Gastrocnemius medialis (tissue), 4 donors: ENCODE data around the gene SLC39A11. TPM values are rescaled to one million over a fixed set of nuclear protein-coding genes. Genes with fewer than 3 reads are reported as not detected.

Experiments used
- ATAC-seq, 2 donors: fragments of 150-250 bp; one replicate each; pipeline ENCODE4 v1.9.1; 2016
- DNase-seq, 2 donors: peaks; one replicate each; pipeline ENCODE4 v3.0.0-alpha.2; 2019
- H3K27ac ChIP-seq, 4 donors: fragments of 200-600 bp; sonication (generic); 1 replicate in 1 of 4; 2 replicates in 3 of 4; pipeline ENCODE4 v1.5.1; 2016 to 2018; ENCODE audit warnings: mild to moderate bottlenecking in 2 of 4, moderate library complexity in 1 of 4
- H3K27me3 ChIP-seq, 3 donors: fragments of 200-600 bp; sonication (generic) in 2 of 3; 1 replicate in 1 of 3; 2 replicates in 2 of 3; pipeline versions ENCODE4 v1.5.1 to v1.6.0; 2016 to 2019; ENCODE audit warnings: mild to moderate bottlenecking in 1 of 3, moderate library complexity in 1 of 3
- H3K36me3 ChIP-seq, 2 donors: fragments of 200-600 bp; sonication (generic) in 1 of 2; one replicate each; pipeline ENCODE4 v1.5.1; 2017 to 2018
- H3K4me1 ChIP-seq, 2 donors: fragments of 200-600 bp; sonication (generic) in 1 of 2; one replicate each; pipeline ENCODE4 v1.5.1; 2016 to 2017; ENCODE audit warnings: mild to moderate bottlenecking in 2 of 2
- H3K4me3 ChIP-seq, 4 donors: fragments of 200-600 bp; sonication (generic) in 3 of 4; 1 replicate in 1 of 4; 2 replicates in 3 of 4; pipeline ENCODE4 v1.5.1; 2016 to 2019; ENCODE audit warnings: mild to moderate bottlenecking in 2 of 4
- H3K9me3 ChIP-seq, 3 donors: fragments of 200-600 bp; sonication (generic) in 2 of 3; 1 replicate in 1 of 3; 2 replicates in 2 of 3; pipeline ENCODE4 v1.5.1; 2016 to 2019
- POLR2A ChIP-seq, 2 donors: fragments of 450-650 bp; IDR thresholded peaks; one replicate each; pipeline ENCODE4 v1.6.1; 2017; ENCODE audit warnings: antibody characterized with exemption in 2 of 2, mild to moderate bottlenecking in 2 of 2, moderate library complexity in 2 of 2
- in situ Hi-C, 4 donors: fragments of 200-750 bp; cut with MboI; loops; one replicate each; pipeline versions ENCODE4 v1.15.0 to v1.8.0; 2017; ENCODE audit warnings: low sequenced_read_pairs in 4 of 4
- intact Hi-C: fragments of 100-400 bp; cut with DNase I; formaldehyde crosslinking; loops from one replicate; pipeline ENCODE4 v1.15.1; 2023; ENCODE audit warnings: low total_unique reads
- total RNA-seq, 4 donors: library from RNA; depleted of rRNA; stranded (reverse); fragments of >200 nt; gene quantifications; one replicate each; pipeline versions ENCODE4 v1.1.0 to v1.2.3, GENCODE V29; 2016
- TF ChIP-seq, protein P1 (sequence below), 5 experiments: fragments of 450-650 bp in 3 of 5; fragments of 200-600 bp in 2 of 5; sonication (generic) in 2 of 5; IDR thresholded peaks in 4 of 5; conservative IDR thresholded peaks in 1 of 5; 1 replicate in 4 of 5; 2 replicates in 1 of 5; pipeline ENCODE4 v1.5.1; 2016 to 2019; ENCODE audit warnings: antibody characterized with exemption in 5 of 5, mild to moderate bottlenecking in 3 of 5, moderate library complexity in 3 of 5

Gene SLC39A11
- total RNA-seq, 4 donors from 2014 or later = 7.6 to 28.4 (median 10.7) TPM

DNA sequence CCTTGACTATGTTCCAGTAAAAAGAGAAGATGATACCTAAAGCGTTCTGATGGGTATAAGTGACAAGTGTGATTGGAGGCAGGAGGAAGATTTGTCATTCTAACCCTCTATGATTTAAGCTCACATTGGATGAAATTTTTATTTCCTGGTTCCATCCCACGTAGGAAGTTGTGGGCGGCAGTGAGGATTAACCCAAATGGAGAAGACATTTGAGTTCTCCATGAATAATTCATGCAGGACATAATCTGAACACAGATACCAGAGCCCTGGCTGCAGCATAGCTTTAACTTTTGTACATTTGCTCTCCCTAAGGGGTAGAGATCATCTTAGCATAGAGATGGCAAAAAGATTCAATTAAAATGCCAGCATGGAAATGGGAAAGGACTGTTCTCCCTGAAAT is 146.3 kb downstream of the SLC39A11 start:
- intact Hi-C loops = no loop called here
- ATAC-seq (no peak), DNase-seq (no peak)
- H3K4me1 ChIP-seq = no peaks in the 10 kb centered on the region
- TF ChIP-seq, protein P1, sequence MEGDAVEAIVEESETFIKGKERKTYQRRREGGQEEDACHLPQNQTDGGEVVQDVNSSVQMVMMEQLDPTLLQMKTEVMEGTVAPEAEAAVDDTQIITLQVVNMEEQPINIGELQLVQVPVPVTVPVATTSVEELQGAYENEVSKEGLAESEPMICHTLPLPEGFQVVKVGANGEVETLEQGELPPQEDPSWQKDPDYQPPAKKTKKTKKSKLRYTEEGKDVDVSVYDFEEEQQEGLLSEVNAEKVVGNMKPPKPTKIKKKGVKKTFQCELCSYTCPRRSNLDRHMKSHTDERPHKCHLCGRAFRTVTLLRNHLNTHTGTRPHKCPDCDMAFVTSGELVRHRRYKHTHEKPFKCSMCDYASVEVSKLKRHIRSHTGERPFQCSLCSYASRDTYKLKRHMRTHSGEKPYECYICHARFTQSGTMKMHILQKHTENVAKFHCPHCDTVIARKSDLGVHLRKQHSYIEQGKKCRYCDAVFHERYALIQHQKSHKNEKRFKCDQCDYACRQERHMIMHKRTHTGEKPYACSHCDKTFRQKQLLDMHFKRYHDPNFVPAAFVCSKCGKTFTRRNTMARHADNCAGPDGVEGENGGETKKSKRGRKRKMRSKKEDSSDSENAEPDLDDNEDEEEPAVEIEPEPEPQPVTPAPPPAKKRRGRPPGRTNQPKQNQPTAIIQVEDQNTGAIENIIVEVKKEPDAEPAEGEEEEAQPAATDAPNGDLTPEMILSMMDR (IDR thresholded peaks at IDR 0.05 in 4 of 5, conservative IDR thresholded peaks at IDR 0.05 in 1 of 5) = no peak
- TF ChIP-seq POLR2A (IDR thresholded peaks at IDR 0.05) = no peak
- no peaks in the 10 kb centered on the region for H3K9me3 ChIP-seq
- H3K27me3 ChIP-seq = no peaks in the 10 kb centered on the region
- in situ Hi-C loops = no loop called here
- no peaks in the 10 kb centered on the region for H3K36me3 ChIP-seq
- H3K4me3 ChIP-seq = no peak overlapping the region
- H3K27ac ChIP-seq = no peak overlapping the region

DNA sequence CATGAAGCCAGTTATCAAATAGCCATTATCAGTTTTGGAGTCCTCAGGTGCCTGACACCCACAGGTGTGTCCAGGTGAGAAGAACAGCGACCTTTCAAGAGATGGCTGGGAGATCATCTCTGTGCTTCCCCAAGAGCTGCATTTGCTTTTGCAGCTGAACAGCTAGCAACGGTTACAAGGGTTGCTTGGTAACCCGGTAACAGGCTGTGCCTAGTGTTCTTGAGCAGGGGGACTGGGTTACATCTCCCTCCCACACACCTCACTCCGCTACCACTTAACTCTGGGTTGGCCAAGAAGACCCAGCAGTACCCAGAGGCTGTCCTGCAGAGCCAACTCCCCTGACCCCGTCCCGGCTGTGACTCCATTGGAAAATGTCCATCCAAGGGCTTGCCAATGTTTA is 147.0 kb downstream of the SLC39A11 start:
- H3K27ac ChIP-seq = no peak overlapping the region
- in situ Hi-C loops = no loop called here
- intact Hi-C loops = no loop called here
- no peaks in the 10 kb centered on the region for H3K36me3 ChIP-seq
- H3K27me3 ChIP-seq = no peaks in the 10 kb centered on the region
- no peak for DNase-seq
- no peaks in the 10 kb centered on the region for H3K9me3 ChIP-seq
- H3K4me1 ChIP-seq = no peaks in the 10 kb centered on the region
- H3K4me3 ChIP-seq = no peak overlapping the region
- TF ChIP-seq POLR2A (IDR thresholded peaks at IDR 0.05) = no peak
- TF ChIP-seq, protein P1 (IDR thresholded peaks at IDR 0.05 in 4 of 5, conservative IDR thresholded peaks at IDR 0.05 in 1 of 5) = no peak
- ATAC-seq = no peak

DNA sequence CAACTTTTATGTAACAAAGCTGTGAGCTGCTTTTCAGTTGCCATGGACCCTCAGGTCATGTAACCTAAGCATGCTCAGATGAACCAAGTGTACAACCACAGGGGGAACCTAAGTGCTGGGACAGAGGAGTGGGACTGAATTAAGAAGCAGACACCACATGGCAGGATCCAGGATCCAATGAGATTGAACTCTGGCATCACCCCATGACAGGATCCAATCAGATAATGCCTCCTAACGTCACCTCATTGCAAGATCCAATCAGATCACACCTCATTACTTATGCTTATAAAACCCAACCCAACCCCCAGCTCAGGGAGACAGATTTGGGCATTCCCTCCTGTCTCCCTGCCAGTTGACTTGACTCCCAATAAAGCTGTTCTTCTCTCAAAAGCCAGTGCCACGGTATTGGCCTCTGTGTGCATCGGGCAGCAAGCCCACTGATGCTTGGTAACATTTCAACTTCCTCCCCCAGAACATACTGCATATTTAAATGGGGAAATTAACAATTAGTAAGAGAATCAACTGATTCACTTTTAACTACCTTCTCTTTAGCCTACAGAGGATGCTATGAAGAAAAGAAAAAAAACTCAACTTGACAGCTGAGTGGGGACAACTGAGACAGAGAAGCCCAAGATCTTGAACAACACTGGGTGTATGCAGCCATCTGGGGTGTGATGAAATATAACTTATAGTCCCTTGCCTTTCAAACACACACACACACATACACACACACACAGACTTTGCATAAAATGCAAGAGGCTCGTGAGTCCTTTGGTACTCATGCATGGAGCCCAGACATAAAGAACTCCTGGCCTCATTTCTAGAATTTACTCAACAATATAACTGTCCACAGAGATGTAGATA is 148.4 kb downstream of the SLC39A11 start:
- in situ Hi-C loops = no loop called here
- DNase-seq (no peak), ATAC-seq (no peak)
- intact Hi-C loops = no loop called here
- no peak overlapping the region for H3K4me3 ChIP-seq
- TF ChIP-seq, protein P1 (IDR thresholded peaks at IDR 0.05 in 4 of 5, conservative IDR thresholded peaks at IDR 0.05 in 1 of 5) = no peak
- no peak for TF ChIP-seq POLR2A (IDR thresholded peaks at IDR 0.05)
- no peaks in the 10 kb centered on the region for H3K9me3 ChIP-seq
- H3K4me1 ChIP-seq = no peaks in the 10 kb centered on the region
- H3K36me3 ChIP-seq = no peaks in the 10 kb centered on the region
- no peaks in the 10 kb centered on the region for H3K27me3 ChIP-seq
- no peak overlapping the region for H3K27ac ChIP-seq

DNA sequence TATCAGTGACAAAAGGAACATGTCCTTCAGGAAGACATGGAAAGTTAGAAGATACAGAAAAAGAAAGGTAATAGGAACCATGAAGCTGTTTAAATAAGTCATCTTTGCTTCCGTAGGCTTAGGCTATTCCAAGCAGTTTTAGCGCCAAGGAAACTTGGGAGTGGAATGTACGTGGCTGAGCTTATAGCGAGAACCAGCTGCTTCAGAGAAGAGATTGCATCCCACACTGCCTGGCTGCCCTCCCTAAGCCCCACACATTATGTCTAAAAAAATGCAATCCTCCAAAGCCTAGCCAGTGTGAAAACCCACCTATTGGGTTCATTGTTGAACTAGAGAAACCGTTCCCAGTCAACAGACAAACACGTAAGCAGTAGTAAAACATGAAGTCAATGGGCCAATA is 149.9 kb downstream of the SLC39A11 start:
- H3K4me3 ChIP-seq = no peak overlapping the region
- H3K36me3 ChIP-seq = no peaks in the 10 kb centered on the region
- H3K9me3 ChIP-seq = no peaks in the 10 kb centered on the region
- intact Hi-C loops (no loop called here), in situ Hi-C loops (no loop called here)
- no peaks in the 10 kb centered on the region for H3K4me1 ChIP-seq
- no peak overlapping the region for H3K27ac ChIP-seq
- TF ChIP-seq POLR2A (IDR thresholded peaks at IDR 0.05) = no peak
- TF ChIP-seq, protein P1 (IDR thresholded peaks at IDR 0.05 in 4 of 5, conservative IDR thresholded peaks at IDR 0.05 in 1 of 5) = no peak
- H3K27me3 ChIP-seq = no peaks in the 10 kb centered on the region
- DNase-seq = no peak
- ATAC-seq = no peak
